ENCODE measurements around the gene HOOK2.
"Not testable (repeated sequence)": the region's sequence is repeated elsewhere in the genome, so short reads cannot be mapped to it uniquely, and the experiment has no call there.

HOOK2 gene

DNA sequence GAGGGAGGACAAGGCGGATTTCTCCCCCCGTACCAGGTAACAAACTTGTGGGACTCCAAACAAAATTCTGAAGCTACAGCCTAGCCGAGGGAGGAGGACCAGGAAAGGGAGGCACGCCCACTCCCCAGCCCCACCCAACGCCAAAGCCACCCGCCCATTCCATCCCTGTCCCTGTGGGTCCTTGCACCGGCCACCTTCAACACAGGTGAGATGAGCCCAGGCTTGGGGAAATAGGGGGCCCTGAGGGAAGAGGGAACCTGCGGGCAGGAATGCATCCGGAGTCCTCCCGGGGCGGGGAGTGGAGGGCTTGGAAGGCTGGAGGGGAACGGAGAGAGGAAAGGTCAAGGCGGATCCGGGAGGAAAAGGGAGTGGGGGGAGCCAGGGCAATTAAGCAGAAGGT, 23.7 kb downstream of the HOOK2 start, which contains the start of gene BEST2:
TSS of gene BEST2 (plus strand) at position 157 of the 400 bp plus-strand sequence. CDS start 802 bp downstream, outside the sequence.
- no peak for DNase-seq

DNA sequence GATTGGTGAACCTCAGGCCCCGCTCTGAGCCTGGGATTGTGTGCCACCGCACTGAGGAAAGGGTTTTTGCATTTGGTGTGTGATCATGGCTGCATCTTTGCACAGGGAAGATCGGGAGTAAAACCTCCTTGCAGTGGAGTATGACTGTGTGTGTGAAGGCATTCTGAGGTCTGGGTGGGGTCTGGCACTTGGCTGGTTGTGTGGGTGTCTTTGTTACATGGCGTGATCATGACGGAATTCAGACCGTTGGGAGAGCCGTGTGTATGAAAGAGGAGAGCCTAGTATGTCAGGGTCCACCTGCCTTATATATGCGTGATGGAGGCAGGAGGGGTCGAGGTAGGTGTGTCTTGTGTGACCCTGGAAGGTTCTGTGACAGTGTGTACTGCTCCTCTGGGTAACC, 24.5 kb downstream of the HOOK2 start:
- DNase-seq = no peak

DNA sequence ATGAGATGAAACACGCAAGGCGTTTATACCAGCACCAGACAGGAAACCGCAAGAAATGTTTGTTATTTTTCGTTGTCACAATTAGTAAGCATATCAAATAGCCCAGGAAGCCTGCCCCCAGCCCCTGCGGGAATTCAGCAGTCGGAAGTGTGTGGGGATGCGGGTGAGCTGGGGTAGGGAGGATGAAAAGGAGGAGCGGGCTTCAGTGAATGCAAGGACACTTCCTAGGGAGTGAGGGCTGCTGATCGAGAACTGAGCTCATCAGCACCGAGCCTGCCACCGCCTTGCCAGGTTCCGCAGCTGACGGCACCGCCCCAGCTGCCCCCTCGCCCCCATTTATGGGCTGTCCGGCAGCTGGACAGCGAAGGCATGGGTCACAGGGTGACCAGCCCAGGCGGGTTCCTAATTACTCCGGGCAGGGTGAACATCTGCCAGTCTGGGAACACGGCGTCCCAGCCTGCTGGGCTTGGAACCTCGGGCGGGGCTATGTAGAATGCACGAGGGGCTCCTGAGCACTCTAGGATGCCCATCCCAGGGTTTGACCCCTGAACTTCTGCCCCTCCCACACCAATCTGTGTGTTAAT, 25.3 kb downstream of the HOOK2 start:
- DNase-seq = peak; percentile 10

DNA sequence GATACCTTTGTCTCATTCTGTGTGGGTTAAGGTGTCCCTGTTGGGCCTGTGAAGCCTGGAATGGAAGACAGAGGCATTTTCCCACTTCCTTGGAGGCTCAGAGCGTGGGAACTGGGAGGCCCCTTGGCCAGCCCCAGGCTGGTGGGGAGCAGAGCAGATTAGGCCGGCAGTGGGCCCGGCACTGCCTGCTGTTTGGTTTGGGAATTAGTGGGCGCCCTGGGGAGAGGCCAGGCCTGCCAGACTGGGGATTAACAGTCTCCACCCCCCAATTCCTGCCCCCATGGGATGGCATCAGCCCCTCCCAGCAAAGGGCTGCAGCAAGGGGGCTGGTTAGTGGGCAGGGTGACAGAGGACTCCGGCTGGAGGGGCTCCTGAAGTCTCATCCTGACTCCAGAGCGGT, 26.9 kb downstream of the HOOK2 start:
- no peak for DNase-seq

DNA sequence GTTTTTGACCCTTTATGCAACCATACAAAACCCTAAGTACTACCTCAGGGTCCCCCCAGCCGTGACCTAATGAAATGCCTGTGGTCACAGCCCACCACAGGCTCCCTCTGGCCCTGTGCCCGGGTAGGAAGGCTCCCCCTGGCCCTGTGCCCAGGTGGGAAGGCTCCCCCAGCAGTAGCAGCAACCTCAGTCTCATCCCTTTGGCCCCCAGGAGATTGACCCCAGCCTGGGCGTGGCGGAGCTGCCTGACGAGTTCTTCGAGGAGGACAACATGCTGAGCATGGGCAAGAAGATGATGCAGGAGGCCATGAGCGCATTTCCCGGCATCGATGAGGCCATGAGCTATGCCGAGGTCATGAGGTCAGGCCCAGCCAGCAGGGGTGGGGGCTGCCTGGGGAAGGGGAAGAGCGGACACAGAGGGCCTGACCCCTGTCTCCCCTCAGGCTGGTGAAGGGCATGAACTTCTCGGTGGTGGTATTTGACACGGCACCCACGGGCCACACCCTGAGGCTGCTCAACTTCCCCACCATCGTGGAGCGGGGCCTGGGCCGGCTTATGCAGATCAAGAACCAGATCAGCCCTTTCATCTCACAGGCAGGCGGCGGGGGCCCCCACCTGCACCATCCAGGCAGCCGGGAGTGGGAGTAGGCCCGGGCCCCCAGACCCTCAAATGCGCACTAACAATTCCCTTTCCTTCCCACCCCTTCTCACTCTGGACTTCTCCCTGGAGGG, 30.0 kb downstream of the HOOK2 start:
- peak; percentile 29 for DNase-seq

DNA sequence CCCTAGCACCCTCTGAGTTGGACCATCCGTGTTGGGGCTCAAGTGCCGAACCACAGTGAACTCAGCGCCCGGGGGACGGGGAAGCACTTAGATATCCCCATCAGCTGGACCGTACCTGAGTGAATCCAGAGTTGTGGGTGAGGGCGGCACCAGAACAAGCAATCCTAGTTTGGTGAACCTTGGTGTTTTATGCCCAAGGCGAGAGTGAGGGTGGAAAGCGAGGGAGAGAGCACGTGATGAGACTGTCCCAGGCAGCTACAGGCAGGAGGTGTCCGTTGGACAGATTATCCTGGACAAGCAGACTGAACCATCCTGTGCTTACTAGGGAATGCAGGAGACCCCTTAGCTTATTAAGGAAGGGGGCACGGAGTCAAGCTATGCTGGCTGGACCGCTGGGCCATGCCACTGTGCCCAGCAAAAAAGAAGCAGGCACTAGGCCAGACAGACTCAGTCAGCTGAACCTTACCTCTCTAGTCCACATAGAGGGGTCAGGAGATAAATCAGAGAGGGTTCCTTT, 37.5 kb downstream of the HOOK2 start:
- no peak for DNase-seq

DNA sequence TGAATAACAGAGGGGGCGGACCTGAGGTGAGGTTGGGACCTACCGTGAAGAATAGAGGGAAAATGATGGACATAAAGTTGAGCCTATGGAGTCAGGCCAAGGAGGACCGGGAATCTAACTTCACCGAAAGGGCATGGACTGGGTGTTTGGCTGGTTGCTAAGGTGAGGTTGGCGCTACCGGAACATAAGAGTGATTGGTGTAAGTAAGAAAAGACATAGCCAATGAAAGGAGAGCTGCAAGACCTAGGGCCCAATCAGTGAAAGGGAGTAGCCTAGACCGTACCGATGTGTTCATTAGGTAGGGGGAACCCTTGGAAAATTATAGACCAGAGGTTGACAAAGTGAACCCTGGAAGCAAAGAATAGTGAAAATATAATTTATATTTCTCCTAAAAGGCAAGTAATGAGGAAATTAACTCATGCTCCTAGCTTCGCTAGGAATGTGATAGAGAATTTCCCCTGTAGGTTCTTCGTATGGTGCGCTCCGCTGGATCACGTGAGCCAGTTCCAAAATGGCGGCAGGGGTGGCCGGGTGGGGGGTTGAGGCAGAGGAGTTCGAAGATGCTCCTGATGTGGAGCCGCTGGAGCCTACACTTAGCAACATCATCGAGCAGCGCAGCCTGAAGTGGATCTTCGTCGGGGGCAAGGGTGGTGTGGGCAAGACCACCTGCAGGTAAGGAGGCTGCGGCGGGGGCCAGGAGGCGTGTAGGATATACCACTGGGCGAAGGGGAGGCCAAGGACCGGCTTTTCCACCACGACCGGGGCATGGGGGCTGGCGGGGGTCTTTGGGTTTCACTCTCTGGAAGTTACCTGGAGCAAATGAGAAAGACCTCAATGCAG, 38.1 kb downstream of the HOOK2 start, which contains the start of gene GET3:
TSS of gene GET3 (plus strand) at position 503 of the 840 bp plus-strand sequence. CDS start at position 512, 9 bp downstream.
- DNase-seq = peak; percentile 100

DNA sequence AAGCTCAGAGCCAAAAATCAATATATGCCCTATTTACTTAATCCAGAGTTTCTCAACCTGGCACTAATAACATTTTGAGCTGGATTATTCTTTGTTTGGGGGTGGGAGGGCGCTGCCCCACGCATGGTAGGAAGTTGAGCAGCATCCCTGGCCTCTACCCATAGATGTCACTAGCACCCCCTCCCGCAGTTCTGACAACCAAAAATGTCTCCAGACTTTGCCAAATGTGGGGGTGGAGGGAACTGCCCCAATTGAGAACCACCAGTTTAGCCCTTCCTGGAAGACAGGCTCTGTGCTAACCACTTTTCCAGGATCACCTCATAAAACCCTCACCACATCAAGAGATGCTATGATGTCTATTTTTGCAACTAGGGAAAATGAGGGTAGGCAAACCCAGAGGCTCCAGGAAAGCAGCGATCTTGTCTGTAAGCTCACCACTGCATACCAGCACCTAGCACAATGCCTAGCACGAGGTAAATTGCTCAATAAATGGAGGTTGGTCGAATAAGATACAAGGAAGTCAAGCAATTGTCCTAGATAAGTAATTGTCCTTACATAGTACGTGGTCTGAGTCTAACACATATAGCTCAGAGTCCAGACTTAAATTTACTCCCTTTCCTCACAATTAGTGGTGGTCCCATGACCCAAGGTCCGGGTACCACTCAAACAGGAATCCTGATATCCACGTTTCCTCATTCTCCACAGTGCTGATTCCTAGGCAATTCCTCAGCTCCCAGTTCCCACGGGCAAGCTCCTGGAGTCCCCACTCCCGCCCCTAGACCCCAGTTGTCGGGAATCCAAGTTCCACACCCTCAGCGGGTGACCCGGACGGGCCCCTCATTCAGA, 41.8 kb downstream of the HOOK2 start:
- peak; percentile 62 for DNase-seq

DNA sequence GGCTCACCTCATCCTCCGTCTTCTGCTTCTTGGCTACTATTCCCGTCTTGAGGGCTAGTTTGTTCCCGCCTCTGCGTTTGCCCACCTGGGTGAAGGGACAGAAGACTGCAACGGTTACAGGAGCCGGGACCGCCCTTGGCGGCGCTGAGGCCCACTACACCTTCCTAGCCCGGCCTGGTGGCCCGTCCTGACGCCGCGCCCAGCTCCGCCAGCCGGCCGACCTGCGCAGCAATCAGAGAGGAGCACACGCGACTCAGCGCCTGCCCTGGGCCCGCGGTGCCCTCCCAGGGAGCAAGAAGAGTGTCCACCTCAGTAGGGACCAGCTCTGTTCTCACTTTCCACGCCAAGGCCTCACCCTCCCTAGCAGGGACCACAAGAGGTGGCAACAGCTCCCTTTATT, 44.0 kb downstream of the HOOK2 start:
- no peak for DNase-seq

DNA sequence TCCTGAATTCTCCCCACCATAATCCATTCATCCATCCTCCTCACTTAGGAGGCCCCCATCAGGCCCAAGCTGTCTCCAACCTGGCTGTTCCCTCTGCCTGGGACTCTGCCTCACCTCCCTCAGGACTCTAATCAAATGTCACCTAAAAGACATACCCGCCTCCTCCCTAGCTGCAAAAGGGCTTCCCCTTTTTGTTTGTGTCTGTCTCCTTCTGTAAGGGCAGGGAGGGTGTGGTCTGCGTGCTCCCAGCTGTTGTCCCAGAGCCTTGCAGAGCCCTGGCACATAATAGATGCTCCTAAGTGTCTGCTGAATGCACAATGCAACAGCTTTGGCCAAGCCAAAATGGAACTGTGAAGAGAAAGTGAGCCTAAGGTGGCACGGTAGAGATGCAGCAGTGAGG, 45.3 kb downstream of the HOOK2 start:
- no peak for DNase-seq

DNA sequence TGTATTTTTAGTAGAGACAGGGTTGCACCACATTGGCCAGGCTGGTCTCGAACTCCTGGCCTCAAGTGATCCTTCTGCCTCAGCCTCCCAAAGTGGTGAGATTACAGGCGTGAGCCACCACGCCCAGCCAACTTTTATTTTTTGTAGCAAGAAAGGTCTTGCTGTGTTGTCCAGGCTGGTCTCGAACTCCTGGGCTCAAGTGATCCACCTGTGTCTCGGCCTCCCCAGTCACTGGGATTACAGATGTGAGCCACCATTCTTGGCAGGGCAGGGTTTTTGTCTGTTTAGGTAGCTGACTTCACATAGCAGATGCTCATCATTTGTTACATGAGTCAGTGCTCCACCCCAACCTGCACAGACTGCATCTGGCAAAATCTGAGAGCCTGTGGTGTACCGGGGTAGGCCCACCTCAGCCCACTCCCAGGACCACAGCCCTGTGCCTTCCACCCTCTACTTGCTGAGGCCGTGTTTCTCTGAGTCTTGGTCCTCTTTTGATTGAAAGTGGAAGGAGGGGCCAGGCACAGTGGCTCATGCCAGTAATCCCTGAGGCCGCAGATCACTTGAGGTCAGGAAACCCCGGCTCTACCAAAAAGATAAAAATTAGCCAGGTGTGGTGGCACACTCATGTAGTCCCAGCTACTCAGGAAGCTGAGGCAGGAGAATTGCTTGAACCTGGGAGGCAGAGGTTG, 47.5 kb downstream of the HOOK2 start:
- DNase-seq = no peak

DNA sequence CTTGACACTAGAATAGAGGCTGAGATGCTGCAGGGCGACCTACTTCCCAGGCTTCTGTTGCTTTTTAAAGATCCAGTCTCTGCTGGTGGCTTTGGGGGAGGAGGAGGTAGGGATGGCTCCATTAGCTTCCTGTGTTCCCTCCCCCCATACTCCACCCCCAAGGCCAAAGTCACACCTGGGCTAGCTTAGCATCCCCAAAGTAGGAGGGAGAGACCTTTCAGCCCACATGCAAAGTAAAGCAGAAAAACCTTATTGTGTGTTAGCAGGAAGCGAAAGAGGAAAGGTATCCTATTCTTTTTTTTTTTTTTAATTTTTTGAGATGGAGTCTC, 48.4 kb downstream of the HOOK2 start:
- no peak for DNase-seq

DNA sequence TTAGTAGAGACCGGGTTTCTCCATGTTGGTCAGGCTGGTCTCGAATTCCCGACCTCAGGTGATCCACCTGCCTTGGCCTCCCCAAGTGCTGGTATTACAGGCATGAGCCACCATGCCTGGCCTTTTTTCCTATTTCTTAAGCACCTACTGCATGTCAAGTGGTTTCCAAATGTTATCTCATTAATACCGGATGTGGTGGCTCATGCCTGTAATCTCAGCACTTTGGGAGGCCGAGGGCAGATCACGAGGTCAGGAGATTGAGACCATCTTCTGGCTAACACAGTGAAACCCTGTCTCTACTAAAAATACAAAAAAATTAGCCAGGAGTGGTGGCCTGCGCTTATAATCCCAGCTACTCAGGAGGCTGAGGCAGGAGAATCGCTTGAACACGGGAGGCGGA, 49.7 kb downstream of the HOOK2 start:
- DNase-seq = not testable (repeated sequence)

DNA sequence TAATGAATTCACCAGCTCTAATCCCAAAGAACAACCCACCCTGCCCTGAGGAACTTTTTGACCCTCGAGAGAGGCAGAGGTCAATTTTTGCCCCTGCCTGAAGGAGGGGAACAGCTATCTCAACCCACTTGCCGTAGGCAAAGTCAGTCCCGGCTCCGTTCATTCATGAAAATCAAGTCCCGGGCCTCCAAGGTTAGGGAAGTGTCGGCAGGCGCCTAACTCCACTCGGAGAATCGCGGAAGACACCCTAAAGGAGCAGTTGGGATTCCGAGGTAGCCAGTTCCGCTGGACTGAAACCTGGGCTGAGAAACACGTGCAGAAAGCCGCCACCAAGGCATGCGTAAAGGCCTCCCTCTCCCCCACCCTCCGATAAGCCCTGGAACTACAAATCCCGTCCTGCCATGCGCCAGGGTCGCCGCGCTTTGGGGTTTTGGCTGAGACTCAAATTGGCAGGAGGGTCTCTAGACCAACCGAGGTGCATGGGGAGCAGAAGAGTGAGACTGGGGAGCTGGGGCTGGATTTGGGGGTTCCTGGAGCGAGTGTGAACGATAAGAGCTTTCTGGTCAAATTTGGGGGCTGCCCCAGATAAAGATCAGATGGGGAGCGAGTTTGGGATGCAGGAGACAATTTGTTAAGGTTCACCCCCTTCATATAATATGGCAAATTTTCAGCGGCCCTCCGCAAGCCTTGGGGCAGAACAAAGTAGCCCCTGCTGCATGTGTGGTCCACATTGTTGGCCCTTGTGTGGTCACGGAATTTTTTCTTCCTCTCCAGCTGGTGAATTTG, 51.5 kb downstream of the HOOK2 start, which contains the start of gene TNPO2:
TSS of gene TNPO2 (minus strand) at position 292 of the 786 bp plus-strand sequence. CDS start 2,955 bp downstream, outside the sequence.
- DNase-seq = peak; percentile 70

DNA sequence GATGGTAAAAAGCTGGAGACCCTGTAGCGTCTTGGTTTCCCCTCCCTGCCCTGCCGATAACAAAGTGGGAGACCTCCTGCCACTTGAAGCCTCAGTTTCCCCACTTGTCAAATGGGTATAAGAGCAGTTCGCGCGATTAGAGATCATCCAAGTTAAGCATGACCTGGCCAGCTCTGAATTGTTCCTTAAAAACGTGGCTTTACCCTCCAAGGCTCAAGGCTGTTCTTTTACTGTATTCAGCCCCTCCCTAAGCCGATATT, 52.0 kb downstream of the HOOK2 start:
- no peak for DNase-seq

DNA sequence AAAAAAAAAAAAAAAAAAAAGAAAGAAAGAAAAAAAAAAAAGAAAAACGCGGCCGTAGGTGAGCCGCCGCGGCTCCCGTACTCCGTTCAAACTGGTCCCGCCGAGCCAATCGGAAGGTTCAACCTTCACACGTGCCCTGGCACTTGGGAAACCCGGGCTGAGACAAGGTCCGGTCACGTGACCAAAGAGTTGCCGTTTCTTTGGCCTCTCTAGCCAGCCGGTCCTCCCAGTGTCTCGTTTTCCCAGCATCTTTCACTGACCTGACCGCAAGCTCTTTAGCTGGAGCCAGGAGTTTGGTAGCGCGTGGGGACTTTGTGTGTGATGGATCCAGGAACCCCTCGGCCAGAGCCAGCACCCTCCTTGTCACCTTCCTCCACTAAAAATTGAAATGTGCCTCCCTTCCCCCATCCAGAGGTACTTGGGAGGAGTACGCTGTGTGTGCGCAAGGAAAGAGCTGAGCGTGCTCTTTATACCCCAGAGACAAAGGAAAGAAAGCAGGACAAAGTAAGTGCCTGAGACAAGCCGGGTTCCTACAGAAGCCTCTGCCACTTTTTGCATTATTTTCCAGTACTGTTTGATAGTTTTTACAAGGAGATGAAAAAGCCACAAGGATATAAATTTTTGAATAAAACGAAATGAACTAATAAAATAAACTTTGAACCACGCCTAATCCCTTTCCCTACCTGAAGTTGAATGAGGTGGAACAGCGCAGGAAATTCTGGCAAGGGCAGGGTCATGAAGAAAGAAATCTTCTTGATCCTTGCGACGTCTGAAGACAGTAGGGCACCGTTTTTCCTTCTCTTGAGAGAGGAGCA, 52.6 kb downstream of the HOOK2 start:
- peak; percentile 100 for DNase-seq

DNA sequence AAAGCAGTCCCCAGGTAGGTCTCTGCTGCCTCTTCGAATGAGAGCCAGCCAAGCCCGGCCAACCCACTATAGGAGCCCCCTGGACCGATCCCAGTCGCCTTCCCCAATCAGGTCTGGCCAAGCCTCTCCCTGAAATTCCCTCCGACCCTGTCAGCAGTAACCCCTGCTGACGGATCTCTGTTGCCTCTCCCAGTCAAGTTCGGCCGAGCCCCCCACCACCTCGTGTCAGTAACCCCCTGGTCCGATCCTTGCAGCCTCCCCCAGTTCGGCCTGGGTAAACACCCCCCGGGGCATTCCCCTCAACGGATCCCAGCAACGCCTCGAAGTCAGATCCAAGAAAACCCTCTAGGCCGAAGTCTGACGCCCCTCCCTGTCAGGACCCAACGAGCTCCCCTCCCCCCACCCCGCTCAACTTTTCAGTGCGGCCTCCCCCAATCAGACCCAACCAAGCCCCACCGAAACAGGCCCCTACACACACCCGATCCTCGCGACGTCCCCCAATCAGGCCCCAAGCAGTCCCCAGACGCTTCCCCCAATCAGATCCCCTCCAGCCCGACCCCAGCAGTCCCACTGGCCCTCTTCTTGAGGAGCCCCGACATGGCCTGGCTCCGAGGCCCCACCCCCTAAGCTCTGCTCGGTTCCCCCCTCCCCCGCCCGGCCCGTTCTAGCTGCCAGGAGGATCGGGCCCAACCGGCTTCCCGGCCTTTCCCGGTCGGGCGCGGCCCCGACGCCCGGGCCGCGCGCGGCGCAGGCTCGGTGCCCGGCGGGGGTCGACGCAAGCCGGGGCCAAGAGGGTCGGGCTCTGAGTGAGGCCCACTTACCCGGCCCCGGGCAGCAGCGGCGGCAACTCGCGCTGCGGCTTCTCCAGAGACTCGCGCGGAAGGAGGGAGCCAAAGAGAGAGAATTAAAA, 53.4 kb downstream of the HOOK2 start:
- peak; percentile 84 for DNase-seq

DNA sequence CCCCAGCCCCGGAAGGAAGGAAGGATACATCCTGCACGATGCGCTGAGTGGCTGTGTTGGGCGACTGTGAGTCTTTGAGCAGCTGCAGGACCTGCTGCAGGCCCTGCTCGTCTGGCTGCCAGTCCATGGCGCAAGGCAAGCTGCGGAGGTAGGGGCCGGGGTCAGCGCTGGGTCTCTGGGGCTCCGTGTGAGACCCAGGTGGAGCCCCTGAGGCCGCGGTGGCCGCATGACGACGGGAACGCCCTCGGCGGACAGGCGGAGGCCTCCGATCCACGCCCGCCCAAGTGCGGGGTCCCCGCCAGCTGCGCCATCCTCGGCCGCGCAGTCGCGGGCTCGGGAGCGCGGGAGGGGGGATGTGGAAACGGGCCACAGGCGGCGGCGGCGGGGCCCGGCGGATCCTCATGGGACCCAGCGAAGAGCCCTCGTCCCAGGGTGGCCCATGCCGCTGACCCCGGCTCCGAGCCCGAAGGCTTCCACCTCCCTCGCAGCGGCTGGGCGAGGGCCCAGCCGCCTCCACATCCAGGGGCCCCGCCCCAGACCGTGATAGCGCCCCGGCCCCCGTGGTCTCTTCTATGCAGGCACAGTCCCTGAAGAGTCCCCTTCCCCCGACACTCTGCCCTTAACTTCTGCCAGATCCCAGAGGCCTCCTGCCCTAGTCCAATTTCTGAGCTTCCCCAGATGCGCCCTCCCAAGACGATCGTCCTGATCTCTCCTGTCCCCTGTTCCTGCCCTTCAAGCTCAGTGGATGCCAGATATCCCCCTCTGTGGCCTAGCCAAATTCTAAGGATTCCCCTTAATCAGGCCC, 54.3 kb downstream of the HOOK2 start:
- no peak for DNase-seq

Data from fibroblast of skin of right biceps (primary cell).